Stimulated activated naive CD8-positive, alpha-beta T cell treated with anti-CD3 and anti-CD28 coated beads, Interleukin-15, Interleukin-2, amounts not matched to agents 100 ng/mL and 50 ng/mL, for 24 hours (primary cell): Measurements from ENCODE around the gene ARAF.

ENCODE experiments used
- H3K27ac Mint-ChIP-seq: one replicate; pipeline ENCODE4 v1.8.0; 2021; ENCODE audit warnings: mild to moderate bottlenecking, mixed read lengths
- H3K27me3 Mint-ChIP-seq: one replicate; pipeline ENCODE4 v1.8.0; 2021; ENCODE audit warnings: mixed read lengths
- H3K36me3 Mint-ChIP-seq: one replicate; pipeline ENCODE4 v1.8.0; 2021; ENCODE audit warnings: low read depth, mixed read lengths
- H3K4me1 Mint-ChIP-seq: one replicate; pipeline ENCODE4 v1.8.0; 2021; ENCODE audit warnings: low read depth, mixed read lengths
- H3K4me3 Mint-ChIP-seq: one replicate; pipeline ENCODE4 v1.8.0; 2021; ENCODE audit warnings: mild to moderate bottlenecking, mixed read lengths
- H3K9me3 Mint-ChIP-seq: one replicate; pipeline ENCODE4 v1.8.0; 2021; ENCODE audit warnings: mixed read lengths

The ARAF gene

DNA sequence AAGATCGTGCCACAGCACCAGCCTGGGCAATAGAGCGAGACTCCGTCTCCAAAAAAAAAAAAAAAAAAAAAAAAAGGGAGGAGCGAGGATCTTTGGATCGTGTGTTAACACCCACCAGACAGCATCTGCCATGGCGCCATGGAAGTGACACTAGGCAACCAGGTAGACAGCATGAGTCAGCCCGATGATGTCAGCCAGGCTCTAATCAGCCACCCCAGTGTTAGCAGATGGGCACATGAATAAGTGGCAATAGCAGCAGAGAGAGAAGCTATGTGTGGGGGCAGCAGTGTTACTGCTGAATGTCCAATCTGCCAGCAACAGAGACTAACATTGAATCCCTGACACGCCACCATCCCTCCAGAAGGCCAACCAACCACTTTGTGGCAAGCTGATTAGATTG, 52.1 kb downstream of the ARAF start:
- H3K4me1 Mint-ChIP-seq = peaks cover 3% of the 10 kb centered on the region
- no peak overlapping the region for H3K4me3 Mint-ChIP-seq
- H3K27ac Mint-ChIP-seq = no peak overlapping the region
- H3K9me3 Mint-ChIP-seq = no peaks in the 10 kb centered on the region
- no peaks in the 10 kb centered on the region for H3K36me3 Mint-ChIP-seq
- peaks cover 5% of the 10 kb centered on the region for H3K27me3 Mint-ChIP-seq

DNA sequence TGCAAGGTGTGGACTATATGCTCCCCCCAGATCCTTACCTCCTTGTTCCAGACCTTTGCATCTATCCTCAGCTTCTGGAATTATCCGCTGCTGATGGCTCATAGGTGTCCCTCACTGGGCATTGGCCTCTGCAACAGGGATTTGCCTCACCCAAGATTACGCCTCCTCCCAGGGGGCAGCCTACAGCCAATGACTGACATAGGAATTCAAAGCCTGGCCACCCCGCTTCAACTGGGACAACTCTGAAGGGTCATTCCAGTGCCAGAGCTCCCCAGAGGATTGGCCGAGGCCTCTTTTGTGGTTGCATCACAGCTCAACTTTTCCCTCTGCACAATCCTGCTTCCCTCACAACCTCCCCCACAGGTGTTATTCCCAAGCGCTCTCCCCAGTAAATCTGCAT, 53.6 kb downstream of the ARAF start:
- H3K36me3 Mint-ChIP-seq = no peaks in the 10 kb centered on the region

GRCh38 chrX:47618923-47619485, 58.0 kb downstream of the ARAF start:
- Mint-ChIP-seq H3K4me3 (peak overlapping the region; percentile 54), H3K36me3 (no peaks in the 10 kb centered on the region), H3K27ac (no peak overlapping the region), H3K27me3 (peaks cover 18% of the 10 kb centered on the region), H3K4me1 (peaks cover 12% of the 10 kb centered on the region), H3K9me3 (no peaks in the 10 kb centered on the region)

More for the DNA sequence above, 53.6 kb downstream of the ARAF start:
- Mint-ChIP-seq H3K27me3 (peaks cover 14% of the 10 kb centered on the region), H3K27ac (no peak overlapping the region), H3K4me3 (no peak overlapping the region), H3K4me1 (peaks cover 3% of the 10 kb centered on the region), H3K9me3 (no peaks in the 10 kb centered on the region)

DNA sequence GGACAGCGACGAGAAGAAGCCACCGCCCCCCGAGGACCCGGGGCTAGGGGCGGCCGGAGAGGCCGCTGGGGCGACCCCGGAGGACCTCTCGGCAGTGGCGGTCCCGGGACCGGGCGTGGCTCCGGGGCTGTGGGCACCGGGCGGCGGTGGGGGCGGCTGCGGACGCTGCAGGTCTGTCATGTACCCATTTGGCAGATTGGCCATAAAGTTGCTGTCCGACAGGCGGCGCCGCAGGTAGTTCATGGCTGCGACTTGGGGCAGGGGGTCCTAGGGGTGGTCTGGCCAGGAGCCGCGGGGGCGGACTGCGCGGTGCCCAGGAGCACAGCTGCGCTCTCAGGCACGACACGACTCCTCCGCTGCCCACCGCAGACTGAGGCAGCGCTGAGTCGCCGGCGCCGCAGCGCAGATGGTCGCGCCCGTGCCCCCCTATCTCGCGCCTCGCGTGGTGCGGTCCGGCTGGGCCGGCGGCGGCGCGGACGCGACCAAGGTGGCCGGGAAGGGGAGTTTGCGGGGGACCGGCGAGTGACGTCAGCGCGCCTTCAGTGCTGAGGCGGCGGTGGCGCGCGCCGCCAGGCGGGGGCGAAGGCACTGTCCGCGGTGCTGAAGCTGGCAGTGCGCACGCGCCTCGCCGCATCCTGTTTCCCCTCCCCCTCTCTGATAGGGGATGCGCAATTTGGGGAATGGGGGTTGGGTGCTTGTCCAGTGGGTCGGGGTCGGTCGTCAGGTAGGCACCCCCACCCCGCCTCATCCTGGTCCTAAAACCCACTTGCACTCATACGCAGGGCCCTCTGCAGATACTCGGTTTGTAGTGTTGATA, 58.7 kb downstream of the ARAF start, which contains the start of gene SYN1:
Gene SYN1, minus strand, starts transcription at position 372 of the 817 bp plus-strand sequence. Its CDS starts 129 bp downstream, at position 243.
- Mint-ChIP-seq H3K4me3 (peak within 1 kb of the TSS; percentile 54), H3K36me3 (no peaks in the 10 kb centered on the region), H3K27me3 (peaks cover 18% of the 10 kb centered on the region), H3K4me1 (peaks cover 15% of the 10 kb centered on the region), H3K9me3 (no peaks in the 10 kb centered on the region), H3K27ac (no peak within 1 kb of the TSS)

- Mint-ChIP-seq H3K27ac (no peak overlapping the region), H3K4me3 (no peak overlapping the region), H3K9me3 (no peaks in the 10 kb centered on the region), H3K4me1 (peaks cover 15% of the 10 kb centered on the region), H3K27me3 (peaks cover 18% of the 10 kb centered on the region), H3K36me3 (no peaks in the 10 kb centered on the region)
These were observed 59.3 kb downstream of the ARAF start for GRCh38 chrX:47620303-47620685.
